Urothelium cell line (cell line): Measurements from ENCODE around the gene BRF1.

Experiments
- DNase-seq: peaks from one replicate; pipeline ENCODE4 v3.0.0; 2011; ENCODE audit warnings: low spot score, mixed read lengths
- FAIRE-seq: peaks from 2 replicates; lab custom pipeline; 2011; peaks lifted over from hg19 to GRCh38; lab: Jason Lieb, UNC

The BRF1 gene

DNA sequence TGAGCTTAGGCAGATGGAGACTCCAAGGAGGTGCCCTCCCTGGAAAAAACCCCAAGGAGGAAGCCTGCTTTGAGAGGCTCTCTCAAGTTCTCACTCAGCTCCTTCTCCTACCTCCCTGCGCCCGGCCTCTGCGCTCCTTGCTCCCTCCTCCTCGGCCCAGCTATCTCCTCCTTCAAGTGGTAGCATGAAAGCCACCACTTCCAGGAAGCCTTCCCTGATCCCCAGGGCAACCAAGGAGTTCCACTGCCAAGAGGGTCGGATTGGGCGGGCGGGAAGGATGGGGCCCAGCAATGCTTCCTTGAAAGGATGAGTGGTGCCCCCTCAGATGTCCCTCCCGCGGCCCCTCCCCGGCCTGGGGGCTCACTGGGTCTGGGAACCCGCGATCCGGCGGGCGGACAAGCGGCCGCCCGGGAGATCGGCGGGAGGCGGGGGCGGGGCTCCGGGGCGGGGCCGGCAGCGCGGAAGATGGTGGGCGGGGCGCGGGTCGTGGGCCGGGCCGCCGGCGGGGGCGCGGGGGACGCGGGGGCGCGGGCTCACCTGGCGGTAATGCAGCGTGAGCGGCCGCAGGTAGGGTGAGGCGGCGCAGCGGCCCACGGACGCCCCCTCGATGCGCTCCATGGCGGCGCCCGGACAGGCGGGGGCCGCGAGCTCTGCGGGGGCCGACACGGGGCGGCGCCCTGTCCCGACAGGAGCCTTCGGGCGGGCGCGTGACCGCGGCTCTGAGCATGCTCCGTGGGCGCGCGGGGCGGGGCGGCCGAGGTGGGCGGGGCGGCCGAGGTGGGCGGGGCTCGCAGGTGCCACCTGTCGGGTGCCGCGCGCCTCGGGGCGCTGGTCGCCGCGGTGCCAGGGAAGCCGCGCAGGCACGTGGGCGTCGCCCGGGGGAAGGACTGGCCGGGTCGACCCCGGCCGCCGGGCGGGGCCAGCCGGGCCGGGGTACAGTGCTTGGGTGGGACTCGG lies 119.9 kb downstream of the BRF1 start, which contains the start of gene NUDT14:
TSS of gene NUDT14 (minus strand) at position 721 of the 957 bp plus-strand sequence. CDS start at position 618, 103 bp downstream.
- FAIRE-seq: no peak

DNA sequence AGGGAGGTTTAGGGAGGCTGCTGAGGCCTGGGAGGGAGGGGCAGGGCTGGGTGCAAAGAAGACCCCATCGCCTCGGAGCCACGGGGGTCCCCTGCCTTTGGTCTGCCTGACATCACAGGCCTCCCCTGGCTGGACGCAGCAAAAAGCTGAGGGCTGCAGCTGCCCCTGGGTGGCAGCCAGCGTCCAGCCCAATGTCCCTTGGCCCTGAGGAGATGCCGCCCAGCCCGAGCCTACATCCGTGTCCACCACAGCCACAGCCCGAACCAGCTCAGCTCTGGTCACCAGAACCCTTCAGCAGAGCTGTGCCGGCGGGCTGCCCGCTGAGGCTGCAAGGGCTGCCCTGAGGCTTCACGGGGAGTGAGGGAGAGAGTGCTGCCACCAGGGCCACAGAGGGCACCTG lies 121.6 kb downstream of the BRF1 start:
- DNase-seq (no peak), FAIRE-seq (no peak)

More for the DNA sequence above, 119.9 kb downstream of the BRF1 start, which contains the start of gene NUDT14:
- DNase-seq: peak; percentile 87

DNA sequence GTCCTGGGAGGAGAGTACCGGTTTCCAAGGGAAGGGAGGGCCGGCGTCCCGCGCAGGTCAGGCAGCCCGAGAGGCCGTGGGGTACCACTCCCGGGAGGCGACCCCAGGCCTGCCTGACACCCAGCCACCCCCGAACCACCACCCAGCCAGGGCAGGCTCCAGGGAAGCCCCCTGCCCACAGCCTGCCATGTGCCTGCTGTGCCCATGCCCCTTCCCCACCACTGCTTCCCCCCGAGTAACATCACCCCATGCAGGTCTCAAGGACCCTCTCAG lies 122.0 kb downstream of the BRF1 start:
- DNase-seq: no peak
- no peak for FAIRE-seq

DNA sequence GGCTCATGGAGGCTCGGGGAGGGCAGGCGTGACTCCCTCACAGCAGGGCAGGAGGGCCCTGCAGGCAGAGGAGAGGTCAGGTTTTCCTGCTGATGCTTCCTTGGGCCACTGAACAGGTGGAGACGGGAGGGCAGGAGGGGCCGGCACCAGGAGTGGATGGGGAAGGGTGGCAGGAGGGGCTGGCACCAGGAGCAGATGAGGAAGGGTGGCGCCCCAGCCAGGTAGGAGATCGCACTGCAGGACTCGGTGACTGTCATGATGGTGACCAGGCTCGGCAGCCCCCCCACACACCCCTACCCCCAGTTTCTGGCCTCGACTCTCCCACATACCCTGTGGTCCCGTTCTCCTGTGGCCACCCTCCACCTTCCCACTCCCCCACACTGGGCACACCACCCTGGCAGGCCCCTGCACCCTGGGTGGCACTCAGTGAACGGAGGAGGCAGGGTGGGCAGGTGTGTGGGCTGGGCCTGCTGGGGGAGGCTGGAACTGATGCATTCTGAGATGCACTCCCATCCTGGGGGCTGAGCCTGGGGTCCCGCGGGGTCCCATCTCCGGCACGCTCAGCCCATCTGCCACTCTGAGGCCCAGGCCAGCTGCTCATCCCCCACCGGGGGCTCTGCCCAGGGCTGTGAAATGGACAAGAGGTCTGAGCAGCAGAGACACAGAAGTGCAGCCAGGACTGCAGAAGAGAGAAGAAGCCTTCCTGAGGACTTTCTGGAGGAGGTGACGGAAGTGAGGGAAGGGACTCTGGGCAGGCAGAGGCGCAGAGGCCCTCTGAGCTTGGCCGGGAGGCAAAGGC lies 122.5 kb downstream of the BRF1 start:
- DNase-seq (no peak), FAIRE-seq (no peak)

DNA sequence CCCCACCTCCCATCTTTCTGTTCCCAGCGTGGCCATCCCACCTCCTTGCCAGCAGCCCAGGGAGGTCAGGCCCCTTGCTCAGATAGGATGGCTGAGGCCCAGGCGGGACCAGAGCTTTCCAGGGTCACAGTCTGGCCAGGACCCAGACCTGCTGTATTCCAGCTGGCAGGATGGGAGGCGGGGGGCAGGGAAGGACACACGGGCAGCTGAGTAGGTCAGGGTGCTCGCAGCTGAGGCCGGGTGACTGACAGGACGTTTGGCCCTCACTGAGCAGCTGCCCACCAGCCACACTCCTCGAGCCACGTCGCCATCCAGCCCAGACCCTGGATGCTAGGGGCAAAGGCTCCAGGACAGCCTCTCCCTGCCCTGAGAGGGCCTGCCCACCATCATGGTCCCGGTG lies 123.7 kb downstream of the BRF1 start:
- FAIRE-seq (no peak), DNase-seq (no peak)

DNA sequence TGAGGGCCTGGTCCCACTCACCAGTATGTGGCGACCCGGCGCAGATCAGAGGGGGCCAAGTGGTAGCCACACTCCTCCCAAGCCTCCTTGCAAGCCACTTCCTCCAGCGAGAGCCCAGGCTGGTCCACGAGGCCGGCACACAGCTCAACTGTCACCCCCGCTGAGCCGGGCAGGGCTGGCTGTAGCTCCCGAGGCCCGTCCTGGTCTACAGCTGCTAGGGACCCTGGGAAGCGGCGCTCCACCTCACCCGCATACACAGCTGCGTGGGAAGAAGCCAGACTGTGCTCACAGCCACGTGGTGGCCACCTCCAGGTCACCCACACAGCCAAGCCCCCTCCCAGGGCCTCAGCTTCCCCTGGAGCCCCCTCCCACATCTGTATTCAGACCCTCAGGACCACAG lies 124.3 kb downstream of the BRF1 start:
- FAIRE-seq: no peak
- DNase-seq: no peak

DNA sequence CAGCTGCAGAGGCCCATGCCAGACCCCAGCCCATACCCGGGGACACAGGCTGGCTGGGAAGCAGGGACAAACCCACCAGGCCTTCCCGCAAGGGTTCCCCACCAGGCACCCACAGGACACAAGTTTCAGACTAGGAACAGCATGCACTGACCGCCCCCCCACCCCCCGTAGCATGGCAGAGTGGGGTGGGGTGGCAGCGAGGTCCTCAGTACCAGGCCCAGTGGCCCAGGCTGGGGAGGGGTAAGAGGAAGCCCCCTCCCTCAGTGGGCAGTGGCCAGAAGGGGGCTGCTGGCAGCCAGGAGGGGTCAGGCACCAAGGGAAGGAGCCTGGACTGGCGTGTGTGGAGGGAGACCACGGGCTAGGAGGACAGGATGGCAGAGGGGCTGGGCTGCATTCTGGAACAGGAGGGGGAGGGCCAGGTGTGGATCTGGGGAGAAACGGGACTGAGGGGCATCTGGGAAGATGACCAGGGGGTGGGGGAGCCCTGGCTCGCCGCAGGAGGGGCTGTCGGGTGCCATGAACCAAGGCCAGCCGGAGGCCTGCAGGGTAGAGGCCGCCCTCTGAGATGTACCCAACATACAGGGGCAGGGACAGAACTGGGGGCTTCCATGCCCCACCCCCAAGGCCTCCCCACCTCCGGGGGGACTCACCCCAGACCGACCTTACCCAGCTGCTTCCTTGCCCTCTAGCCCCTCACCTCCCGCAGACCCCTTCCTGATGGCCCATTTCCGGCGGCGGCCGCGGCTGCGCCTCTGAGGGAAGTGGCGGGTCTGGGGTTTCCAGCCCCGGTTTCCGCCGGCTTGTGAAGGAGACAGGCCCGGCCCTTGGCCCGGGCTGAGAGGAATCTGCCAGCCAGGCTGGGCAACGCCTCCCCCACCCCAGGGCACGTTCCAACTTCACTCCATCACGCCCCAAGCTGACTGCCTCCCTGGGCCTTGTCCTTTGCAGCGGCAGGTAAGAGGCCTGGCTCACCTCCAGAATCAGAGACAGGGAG lies 126.6 kb downstream of the BRF1 start:
- DNase-seq (no peak), FAIRE-seq (no peak)

DNA sequence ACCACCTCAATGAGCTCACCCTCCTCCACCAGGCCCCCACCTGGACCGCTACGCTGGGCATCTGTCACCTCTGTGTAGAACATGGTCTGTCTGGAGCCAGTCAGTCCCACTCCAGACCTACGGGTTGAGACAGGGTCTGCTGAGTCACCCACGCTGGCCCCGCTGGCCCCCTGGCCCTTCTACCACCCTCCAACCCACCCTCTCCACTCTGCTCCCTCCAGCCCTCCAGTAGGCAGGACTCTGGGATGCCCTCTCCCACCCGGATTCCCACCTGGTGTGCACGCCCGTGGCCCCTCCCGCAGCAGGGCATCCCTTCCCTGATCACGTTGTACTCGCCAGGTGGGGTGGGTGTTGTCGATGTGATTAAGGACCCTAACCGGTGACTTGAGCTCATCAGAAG lies 127.7 kb downstream of the BRF1 start:
- no peak for FAIRE-seq
- no peak for DNase-seq

DNA sequence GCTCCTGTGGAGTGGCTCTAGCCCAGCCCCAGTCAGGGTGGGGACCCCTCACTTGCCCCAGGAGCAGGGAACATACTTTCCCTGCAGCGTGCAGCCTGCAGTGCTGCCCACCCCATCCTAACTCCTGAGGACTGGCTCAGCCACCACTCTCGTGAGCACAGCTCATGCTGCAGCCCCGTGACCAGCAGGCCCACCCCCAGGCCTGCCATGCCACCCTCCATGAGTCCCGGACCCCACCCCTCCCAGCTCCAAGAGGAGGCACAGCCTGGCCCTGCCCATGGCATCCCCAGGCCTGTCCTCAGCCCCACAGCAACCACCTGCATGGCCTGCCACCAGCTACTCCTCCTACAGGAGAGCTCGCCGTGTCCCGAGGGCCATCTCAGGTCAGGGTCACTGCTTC lies 128.3 kb downstream of the BRF1 start:
- FAIRE-seq (no peak), DNase-seq (no peak)

DNA sequence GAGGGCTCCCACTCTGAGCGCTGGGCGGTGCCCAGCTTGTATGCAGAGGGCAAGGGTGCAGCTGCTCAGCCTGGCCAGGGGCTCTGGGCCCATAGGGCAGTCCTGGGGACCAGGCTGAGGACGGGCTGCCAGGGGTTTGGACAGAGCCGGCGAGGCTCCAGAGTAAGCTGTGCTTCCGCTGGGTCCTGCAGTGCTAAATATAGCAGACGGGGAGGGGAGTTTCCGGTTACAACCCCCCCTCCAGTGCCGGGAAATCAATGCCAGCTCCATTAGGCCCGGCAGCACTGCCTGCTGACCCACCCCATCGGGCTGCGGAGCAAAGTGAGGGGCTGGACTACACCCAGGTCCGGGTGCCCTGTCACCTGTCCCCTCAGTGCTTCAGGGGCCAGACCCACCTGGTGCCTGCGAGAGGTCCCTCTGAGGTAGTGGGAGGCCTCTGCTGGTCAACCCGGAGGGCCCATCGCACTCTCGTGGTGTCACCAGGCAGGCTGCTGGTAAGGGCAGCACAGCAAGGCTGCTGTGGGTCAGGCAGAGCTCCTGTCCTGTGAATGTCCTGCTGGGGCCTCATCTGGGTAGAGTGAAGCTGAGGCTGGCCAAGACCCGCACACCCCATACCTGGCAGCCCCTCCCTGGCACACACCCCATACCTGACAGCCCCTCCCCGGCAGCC lies 129.7 kb downstream of the BRF1 start:
- no peak for FAIRE-seq
- no peak for DNase-seq

DNA sequence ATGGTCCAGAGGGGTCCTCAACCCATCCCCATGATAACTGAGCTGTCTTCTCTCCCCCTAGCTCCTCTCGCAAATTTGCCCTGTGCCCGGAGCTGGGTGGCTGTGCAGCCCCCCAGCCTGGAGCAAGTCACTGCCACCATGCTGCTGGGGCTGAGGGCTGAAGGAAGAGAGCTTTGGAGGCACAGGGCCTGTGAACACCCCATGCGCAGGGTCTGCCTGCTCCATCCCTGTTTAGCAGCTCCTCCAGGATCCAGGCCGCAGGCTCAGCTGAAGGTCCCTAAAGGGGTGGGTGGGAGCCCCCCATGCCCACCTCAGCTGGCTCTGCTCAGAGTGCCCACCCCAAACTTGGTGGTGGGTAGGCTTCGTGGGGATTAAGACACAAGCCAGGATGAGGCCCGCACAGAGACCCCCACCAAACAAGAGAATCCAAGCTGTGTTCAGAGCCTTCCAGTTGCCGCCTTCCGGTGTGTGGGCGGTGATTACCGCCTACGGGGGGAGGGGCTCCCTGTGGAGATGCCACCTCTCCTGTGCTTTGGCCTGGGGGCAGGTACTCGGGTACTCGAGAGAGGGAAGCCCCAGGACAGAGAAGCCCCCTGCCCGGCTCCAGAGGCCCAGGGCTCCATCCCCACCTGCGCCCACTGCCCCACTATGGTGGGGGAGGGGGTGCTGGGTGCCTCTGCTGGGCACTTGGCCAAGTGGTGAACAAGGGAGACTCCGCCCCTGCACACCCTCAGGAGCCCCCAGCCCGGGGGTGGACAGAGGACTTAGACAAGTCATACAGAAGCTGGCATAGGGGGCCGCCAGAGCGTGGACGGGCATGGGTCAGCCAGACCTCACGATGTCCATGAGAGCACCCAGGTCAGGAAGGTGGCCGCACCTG lies 130.8 kb downstream of the BRF1 start:
- DNase-seq (no peak), FAIRE-seq (no peak)

DNA sequence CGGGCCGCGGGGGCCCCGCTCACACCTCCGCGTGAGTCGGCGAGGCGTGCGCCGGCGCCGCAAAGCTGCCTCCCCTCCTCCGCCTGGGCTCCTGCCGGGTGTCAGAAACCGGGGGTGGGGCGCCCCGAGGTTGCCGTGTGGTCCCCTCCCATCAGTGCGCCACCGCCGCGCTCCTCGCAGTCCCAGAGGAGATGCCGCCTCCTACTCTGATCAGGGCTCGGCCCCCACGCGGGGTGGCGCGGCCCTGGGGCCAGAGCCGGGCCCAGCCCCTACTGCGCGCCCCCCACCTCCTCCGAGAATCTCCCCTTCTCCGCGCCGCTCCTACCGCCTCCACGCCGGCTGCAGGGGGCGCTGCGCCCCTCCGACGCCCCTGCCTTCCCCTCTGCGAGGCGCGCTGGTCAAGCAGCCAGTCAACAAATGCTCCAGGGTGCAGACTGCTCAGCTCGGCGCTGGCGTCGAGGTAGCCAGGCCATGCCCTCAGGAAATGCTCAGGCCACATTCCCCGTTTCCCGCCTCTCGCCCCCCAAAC lies 131.8 kb downstream of the BRF1 start:
- no peak for FAIRE-seq

DNA sequence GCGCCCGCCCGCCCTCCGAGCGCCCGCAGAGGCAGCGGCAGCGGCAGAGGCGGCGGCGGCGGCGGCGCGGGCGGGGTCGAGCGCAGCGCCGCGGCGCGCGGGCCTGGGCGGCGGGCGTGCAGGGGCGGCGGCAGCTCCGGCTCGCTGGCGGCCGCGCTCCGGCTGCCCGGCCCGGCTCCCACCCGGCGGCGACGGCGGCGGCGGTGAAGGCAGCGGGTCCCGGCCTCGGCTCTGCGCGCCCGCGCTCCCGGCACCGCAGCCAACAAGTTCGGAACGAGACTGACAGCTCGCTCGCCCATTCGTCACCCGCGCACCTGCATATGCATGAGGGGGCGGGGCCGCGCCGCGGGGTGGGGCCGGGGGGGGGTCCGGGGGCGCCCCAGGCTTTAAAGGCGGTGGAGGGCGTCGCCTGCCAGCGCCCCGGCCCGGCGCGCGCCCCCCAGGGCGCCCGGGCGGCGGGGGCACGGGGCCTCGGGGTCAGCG lies 132.3 kb downstream of the BRF1 start, which contains the start of gene JAG2:
TSS of gene JAG2 (minus strand) at position 281 of the 483 bp plus-strand sequence. CDS start 356 bp downstream, outside the sequence.
- DNase-seq (peak; percentile 66), FAIRE-seq (no peak)

More for the DNA sequence above, 131.8 kb downstream of the BRF1 start:
- DNase-seq: no peak

DNA sequence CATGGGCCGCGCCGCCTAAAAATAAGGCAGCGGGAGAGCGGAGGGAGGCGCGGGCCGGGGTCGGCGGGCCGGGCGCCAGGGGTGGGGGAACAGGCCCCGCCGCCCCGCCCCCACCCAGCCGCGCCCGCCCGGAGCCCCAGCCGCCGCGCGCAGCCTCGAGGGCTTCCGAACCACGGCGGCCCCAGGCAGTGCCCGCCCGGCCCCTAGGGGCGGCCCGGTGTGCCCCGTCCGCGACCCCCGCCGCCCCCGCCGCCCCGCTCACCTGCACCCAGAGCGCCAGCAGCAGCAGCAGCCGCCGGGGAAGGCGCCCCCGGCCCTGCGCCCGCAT lies 132.7 kb downstream of the BRF1 start:
- no peak for FAIRE-seq
- DNase-seq: no peak

DNA sequence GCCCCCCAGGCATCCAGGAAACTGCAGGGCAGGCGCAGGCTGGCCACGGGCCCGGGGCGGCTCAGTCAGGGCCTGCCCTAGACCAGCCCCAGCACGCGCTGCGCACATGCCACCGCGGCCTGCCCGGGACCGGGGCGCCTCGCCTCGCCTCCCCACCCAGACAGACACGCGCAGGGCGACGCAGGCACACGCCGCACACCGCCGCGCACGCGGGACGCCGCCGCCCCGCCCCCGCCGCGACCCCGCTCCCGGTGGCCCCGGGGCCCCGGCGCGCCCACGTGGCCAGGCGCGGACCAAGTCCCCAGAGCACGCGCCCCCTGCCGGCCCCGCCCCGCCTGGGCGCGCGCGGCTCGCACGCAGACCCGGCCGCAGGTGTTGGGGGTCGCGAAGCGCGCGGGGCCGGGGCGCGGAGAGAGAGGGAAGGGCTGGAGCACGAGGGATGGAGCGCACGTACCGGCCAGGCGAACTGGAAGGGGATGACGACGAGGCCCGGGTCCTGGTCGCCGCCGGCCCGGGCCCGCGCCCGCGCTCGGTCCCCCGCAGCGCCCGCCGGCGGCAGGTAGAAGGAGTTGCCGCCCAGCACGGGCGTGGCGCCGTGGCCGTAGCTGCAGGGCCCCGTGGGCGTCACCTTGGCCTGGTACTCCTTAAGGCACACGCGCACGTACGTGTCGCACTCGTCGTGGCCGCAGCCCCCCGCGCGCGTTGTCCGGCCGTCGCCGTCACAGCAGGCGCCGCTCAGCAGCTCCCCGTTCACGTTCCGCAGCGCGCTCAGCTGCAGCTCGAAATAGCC lies 133.3 kb downstream of the BRF1 start:
- no peak for DNase-seq
- FAIRE-seq: no peak

DNA sequence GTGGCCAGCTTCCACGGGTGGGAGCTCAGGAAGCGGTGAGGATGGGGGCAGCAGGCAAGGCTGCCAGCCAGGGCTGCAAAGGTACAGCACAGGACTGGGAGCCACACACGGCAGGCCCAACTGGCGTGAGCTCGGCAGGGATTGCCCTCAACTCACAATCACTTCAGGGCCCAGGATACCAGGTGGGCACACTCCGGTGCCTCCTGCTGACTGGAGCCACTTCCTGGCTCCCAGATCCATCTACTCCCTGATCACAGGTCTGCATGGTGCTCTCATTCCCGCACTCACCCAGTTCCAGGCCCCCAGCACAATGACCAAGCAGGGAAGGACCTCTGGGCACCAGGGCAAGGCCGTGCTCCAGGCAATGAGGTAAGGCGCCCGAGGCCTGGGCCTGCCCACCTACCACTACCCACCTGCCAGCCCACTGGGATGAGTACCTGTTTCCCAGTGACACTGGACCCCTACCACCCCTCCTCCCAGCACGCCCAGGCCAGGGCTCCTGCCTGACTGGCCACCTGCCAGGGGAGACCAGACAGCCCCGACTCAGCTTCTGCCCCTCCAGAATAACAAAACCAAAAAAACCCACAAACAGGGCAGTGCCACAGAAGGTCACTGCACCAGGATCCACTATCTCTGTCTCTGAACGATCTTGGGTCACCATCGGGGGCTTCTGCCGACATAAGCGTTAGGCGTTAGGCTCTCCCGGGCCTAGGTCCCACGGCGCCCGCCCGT lies 134.1 kb downstream of the BRF1 start:
- no peak for FAIRE-seq

DNA sequence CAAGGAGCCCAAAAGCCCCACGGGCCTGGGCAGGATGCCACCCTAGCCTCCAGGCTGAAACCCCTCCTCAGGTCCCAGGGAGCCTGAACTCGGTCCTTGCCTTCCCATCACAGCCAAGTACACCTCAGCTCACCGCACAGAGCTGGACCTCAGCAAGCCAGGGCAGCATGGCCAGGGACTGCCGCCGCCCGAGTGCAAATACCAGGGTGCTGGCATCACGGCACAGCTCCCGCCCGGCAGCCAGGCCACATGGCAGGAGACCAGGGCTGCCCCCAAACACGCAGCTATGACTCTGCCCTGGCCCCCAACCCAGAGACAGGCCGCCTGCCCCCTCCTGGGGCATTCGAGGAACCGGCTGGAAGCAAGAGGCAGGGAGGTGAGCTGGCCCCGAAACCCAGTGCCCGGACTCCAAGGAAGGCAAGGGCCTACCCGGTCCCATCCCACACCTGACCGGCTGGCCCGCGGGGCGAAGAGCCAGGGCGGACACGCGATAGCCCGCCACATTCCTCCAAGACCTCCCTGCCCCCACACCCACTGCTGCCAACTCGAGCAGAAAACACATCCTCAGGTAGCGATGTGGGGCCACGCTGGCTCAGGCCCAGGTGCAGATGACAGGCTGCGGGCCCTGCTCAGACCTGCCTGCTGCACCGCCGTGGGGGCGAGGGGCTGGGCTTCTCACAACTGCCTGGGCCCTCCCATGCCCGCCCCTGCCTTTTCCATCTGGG lies 134.9 kb downstream of the BRF1 start:
- FAIRE-seq: no peak

More for the DNA sequence above, 134.1 kb downstream of the BRF1 start:
- DNase-seq: no peak

More for the DNA sequence above, 134.9 kb downstream of the BRF1 start:
- no peak for DNase-seq
